ENCODE data around the gene DNAJC25.
"Not testable (repeated sequence)": the region's sequence is repeated elsewhere in the genome, so short reads cannot be mapped to it uniquely, and the experiment has no call there.

Gene DNAJC25

DNA sequence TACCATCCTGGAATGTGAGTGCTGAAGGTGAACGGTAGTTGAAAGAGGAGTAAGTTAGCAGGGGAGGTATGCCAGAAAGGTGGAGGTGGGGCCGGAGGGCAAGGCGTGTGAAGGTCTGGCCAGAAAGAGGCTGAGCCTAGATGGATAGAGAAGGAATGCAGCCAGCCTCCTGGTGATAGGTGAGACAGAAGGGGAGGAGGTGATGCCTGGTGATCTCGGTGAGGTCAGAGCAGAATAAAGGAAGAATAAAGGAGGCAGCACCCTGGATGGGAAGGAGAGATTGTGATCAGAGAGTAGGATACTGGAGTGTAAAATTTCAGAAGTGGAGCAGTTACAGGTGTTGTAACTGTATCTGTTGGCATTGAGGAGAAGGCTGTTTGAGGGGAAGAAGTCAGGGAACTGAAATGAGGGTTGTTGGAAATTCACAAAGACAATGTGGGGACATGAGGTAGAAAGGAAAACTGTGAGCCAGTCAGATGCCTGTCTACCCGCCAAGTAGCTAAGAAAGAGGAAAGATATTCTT lies 32.2 kb downstream of the DNAJC25 start:
- DNase-seq (ENCODE audit: low read depth, low spot score): no peak

DNA sequence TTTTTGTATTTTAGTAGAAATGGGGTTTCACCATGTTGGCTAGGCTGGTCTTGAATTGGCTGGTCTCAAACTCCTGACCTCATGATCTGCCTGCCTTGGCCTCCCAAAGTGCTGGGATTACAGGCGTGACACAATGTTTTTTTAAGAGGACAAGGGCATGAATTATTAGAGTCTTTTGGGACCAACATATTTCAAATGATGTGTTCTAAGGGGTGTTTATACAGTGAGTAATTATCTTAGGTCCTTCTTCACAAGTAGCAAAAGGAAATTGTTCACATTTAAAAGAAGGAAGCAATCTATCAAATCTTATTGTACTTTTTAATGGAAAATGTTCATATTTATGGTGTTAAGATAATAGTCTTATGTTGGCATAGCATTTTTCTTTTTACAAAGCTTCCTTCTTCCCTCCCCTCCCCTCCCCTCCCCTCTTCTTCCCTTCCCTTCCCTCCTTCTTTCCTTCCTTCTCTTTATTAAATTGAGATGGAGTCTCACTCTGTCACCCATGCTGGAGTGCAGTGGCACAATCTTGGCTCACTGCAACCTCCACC lies 37.0 kb downstream of the DNAJC25 start:
- no peak for DNase-seq (ENCODE audit: low read depth, low spot score)

DNA sequence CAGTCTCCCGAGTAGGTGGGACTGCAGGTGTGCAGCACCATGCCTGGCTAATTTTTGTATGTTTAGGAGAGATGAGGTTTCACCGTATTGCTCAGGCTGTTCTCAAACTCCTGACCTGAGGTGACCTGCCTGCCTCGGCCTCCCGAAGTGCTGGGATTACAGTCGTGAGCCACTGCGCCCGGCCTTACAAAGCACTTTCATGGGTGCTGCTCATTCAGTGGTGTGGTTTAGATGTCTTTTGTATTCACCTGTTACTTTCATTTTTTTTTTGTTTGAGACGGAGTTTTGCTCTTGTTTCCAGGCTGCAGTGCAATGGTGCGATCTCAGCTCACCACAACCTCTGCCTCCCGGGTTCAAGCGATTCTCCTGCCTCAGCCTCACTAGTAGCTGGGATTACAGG lies 37.5 kb downstream of the DNAJC25 start:
- not testable (repeated sequence) for DNase-seq (ENCODE audit: low read depth, low spot score)

DNA sequence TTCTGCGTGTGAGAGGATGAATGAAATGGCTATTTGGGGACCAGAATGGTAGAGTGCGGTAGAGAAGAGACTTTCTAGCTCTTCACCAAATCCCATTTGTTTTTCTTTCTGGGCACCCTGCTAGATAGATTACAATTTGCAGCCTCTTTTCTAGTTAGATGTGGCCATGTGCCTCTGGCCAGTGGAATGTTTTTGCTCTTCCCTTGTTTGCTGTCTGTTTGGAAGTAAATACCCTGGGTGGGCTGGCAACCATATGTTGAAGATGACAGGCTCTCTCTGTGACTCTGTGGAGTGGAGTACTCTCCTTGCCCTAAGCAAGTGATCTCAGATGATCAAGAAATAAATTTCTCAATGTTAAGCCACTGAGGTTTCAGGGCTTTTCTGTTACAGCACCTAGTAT lies 43.2 kb downstream of the DNAJC25 start:
- DNase-seq (ENCODE audit: low read depth, low spot score): no peak

DNA sequence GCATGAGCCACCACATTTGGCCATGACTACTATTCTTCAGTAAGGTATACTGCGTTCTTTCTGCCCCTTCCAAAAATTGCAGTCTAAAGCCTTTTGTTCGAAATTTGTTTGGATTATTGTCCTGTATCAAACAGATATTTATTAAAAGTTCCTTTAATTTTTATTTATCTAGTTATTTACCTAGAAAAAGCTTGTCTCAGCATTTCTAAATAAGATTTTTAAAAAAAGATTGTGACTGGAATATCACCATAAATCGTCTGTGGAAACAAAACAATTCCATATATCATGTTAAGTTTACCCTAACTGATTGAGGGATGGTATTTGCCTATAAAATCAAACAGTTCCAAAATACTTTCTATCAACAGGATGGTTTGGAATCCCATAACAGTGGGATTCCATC lies 45.0 kb downstream of the DNAJC25 start:
- no peak for DNase-seq (ENCODE audit: low read depth, low spot score)

DNA sequence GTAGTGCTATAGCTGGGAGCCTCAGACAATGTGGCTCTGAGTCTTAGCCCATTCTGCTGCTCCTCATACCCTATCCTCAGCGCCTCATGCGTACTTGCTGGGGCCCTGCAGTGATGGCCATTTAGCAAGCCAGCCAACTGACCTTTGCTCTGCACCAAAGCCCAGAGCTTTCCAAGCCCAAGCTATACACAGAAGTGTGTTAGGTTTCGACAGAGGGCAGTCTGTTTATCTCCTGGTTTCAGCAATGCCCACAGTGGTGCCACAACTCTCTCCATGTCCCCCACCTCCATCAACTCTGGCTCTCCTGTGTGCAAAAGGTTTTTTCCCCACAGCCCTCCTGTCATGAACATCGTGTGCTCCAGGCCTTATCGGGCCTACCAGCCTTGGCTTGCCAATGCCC lies 47.2 kb downstream of the DNAJC25 start:
- DNase-seq (ENCODE audit: low read depth, low spot score): no peak

DNA sequence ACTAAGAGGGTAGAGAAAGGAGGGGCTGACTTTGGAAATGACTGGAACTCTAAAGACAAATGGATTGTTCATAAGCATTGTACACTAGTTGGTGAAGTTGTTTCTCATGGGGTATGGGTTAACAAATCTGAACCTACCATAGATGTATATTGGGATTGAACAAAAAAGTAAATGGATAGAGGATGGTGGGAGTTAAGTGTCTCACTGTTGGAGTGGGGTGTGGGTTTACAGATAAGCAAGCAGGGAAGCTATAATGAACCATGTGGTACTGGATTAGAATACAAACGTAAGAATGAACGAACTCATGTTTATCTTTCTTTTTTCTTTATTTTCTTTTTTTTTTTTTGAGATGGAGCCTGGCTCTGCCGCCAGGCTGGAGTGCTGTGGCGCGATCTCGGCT lies 48.1 kb downstream of the DNAJC25 start:
- DNase-seq (ENCODE audit: low read depth, low spot score): no peak

DNA sequence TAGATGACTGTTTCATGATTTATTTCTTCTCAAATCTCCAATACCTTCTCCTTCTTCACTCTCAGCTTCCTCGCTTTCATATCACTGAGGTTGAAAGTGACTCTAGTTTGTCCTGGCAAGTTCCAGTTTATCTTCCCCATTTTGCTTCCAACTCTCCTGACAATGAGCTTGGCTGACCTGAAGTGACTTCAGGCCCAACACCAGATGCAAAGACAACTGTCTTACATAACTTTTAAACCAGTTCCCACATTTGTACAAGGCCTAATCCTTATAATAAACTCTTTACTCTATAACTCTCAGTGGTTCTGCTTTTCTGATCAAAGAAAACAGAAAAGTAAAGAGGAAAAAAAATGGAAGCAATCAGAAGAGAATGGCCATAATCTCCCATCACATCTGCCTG lies 52.3 kb downstream of the DNAJC25 start:
- DNase-seq (ENCODE audit: low read depth, low spot score): no peak

DNA sequence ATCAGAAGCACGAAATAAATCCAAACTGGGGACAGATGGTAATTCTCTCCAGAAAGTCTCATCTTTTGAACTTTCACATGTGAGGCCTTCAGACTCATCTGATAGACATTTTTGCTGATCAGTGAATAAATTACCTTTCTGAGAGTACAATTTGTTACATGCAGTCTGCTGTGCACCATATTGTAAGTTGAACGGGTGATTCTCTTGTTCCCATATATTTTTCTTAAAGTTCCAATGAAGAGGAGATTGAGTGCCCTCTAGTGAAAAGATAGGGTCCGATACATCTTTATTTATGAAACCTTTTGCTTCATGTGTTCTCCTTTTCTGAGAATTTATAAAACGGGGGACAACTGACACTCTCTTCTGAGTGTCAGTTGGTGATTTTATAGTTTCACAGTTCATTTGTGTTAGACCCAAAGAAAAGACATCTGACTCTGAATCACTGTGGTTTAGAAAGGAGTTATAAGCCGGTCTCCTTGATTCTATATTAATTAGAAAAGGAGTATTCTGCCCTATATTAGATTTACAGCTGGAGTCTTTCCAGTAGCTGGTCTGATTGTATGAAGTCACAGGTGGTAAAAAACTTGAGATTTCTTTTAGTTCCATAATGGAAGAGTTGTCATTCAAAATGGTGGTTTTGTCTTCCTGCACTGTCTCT lies 60.7 kb downstream of the DNAJC25 start:
- DNase-seq (ENCODE audit: low read depth, low spot score): no peak

DNA sequence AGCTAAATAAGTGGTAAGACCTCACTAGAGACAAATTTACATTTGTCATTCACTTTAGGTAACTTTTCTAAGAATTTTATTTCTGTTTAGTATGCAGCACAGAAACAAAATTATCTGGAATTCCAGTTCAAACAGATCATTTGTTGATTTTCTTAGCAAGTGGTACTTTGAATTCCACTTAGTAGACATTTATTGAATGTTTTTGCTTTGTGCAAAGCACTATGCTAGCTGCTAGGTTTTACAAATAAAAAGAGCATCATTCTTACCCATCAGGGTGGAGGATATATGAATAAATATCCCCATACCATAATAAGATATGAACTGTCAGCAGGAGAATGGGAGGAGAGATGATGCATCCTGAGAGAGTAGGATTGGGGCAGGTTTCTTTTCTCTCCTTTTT lies 65.7 kb downstream of the DNAJC25 start:
- no peak for DNase-seq (ENCODE audit: low read depth, low spot score)

DNA sequence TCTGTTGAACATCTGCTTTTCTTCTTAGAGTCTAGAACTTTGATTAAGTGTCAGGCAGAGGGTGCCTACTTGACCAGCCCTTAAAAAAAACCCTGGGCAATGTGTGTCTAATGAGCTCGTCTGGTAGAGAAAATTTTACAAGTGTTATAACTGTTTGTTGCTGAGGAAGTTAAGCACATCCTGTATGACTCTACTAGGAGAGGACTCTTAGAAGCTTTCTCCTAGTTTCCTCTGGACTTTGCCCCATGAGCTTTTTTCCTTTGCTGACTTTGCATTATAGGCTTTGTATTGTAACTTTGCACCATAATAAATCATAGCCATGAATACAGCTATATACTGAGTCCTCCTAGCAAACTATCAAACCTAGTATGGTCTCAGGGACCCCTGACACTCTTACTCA lies 69.6 kb downstream of the DNAJC25 start:
- DNase-seq (ENCODE audit: low read depth, low spot score): no peak
